HG02763 (cell line): Measurements from ENCODE around the gene SYT11.

ENCODE experiments used
- ATAC-seq: cut with Tn5 transposase; IDR thresholded peaks from one replicate; pipeline ENCODE4 v1.9.1; 2021; ENCODE audit warnings: mild to moderate bottlenecking, moderate library complexity; ENCODE audit not compliant: unreplicated experiment

SYT11 gene

GRCh38 chr1:155859881-155860871, 809 bp downstream of the SYT11 start:
- no peak for ATAC-seq

- ATAC-seq: no peak
Observed at GRCh38 chr1:155860970-155861510, 1.7 kb downstream of the SYT11 start.

- no peak for ATAC-seq
Observed at GRCh38 chr1:155861896-155862295, 2.5 kb downstream of the SYT11 start.

GRCh38 chr1:155864393-155864792, 5.0 kb downstream of the SYT11 start:
- no peak for ATAC-seq

- ATAC-seq: no peak
Observed at GRCh38 chr1:155867766-155868165, 8.4 kb downstream of the SYT11 start.

GRCh38 chr1:155871390-155871789, 12.0 kb downstream of the SYT11 start:
- no peak for ATAC-seq

- ATAC-seq: no peak
Observed at GRCh38 chr1:155872527-155872926, 13.2 kb downstream of the SYT11 start.

GRCh38 chr1:155873860-155874259, 14.5 kb downstream of the SYT11 start:
- no peak for ATAC-seq

- ATAC-seq: no peak
Observed at GRCh38 chr1:155877945-155878344, 18.6 kb downstream of the SYT11 start.

GRCh38 chr1:155880251-155880650, 20.9 kb downstream of the SYT11 start:
- ATAC-seq: no peak

GRCh38 chr1:155880950-155881349, 21.6 kb downstream of the SYT11 start:
- ATAC-seq: no peak

- ATAC-seq: no peak
Observed at GRCh38 chr1:155882235-155882634, 22.9 kb downstream of the SYT11 start.

GRCh38 chr1:155882766-155883165, 23.4 kb downstream of the SYT11 start:
- ATAC-seq: no peak

- no peak for ATAC-seq
Observed at GRCh38 chr1:155884031-155884960, 24.9 kb downstream of the SYT11 start.

GRCh38 chr1:155884982-155885381, 25.6 kb downstream of the SYT11 start:
- no peak for ATAC-seq

GRCh38 chr1:155888481-155888880, 29.1 kb downstream of the SYT11 start:
- no peak for ATAC-seq

GRCh38 chr1:155889566-155889965, 30.2 kb downstream of the SYT11 start:
- ATAC-seq: no peak

- no peak for ATAC-seq
Observed at GRCh38 chr1:155890251-155890650, 30.9 kb downstream of the SYT11 start.

GRCh38 chr1:155892796-155893195, 33.4 kb downstream of the SYT11 start:
- ATAC-seq: no peak

GRCh38 chr1:155893389-155894142, 34.2 kb downstream of the SYT11 start:
- no peak for ATAC-seq
